PFSK-1 (cell line): Measurements from ENCODE around the gene ARHGEF4.

ENCODE experiments used
- FOXP2 ChIP-seq: optimal IDR thresholded peaks from 2 replicates; pipeline ENCODE3; 2011; ENCODE audit warnings: borderline replicate concordance, control low read depth, inconsistent platforms; ENCODE audit not compliant: insufficient read depth; ENCODE audit errors: extremely low read length, extremely low read depth
- POLR2AphosphoS5 ChIP-seq: IDR thresholded peaks from 2 replicates; pipeline ENCODE4 v1.6.1; 2012; ENCODE audit warnings: low read depth, mild to moderate bottlenecking, control low read depth, low read length, moderate library complexity
- SIN3A ChIP-seq: IDR thresholded peaks from 2 replicates; pipeline ENCODE4 v1.6.1; 2012; ENCODE audit warnings: mild to moderate bottlenecking, low read length, moderate library complexity, borderline replicate concordance; ENCODE audit not compliant: insufficient read depth
- TAF1 ChIP-seq: IDR thresholded peaks from 2 replicates; pipeline ENCODE4 v1.6.1; 2012; ENCODE audit warnings: low read length, control low read depth, borderline replicate concordance; ENCODE audit not compliant: insufficient read depth
- TF ChIP-seq, protein P1 (sequence below), 2 experiments: IDR thresholded peaks; 2 replicates each; pipeline versions ENCODE4 v1.6.1 to v1.8.0; 2011 to 2012; ENCODE audit warnings: low read depth in 2 of 2, low read length in 2 of 2, control low read depth in 1 of 2, inconsistent platforms in 1 of 2, mild to moderate bottlenecking in 1 of 2, moderate library complexity in 1 of 2; ENCODE audit not compliant: insufficient read depth in 1 of 2

Gene ARHGEF4

DNA sequence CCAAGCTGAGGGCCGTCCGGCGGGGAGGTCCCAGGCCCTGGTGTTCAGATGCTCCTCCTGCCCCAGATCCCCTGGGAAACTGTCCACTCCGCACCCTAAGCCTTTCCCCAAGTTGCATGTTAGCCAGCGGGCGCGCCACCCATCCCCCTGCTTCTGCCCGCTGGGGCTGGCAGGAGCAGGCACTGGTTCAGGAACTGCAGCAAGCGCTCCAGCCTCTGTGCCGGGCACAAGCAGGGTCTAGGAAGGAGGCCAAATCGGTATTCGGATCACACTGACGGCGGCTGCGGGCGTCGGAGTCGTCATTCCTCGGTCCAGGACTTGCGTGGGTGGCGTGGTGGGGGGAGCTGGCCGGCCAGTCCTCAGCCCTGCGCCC, 202.8 kb downstream of the ARHGEF4 start:
- TF ChIP-seq FOXP2 = no peak
- no peak for TF ChIP-seq POLR2AphosphoS5
- TF ChIP-seq, protein P1, sequence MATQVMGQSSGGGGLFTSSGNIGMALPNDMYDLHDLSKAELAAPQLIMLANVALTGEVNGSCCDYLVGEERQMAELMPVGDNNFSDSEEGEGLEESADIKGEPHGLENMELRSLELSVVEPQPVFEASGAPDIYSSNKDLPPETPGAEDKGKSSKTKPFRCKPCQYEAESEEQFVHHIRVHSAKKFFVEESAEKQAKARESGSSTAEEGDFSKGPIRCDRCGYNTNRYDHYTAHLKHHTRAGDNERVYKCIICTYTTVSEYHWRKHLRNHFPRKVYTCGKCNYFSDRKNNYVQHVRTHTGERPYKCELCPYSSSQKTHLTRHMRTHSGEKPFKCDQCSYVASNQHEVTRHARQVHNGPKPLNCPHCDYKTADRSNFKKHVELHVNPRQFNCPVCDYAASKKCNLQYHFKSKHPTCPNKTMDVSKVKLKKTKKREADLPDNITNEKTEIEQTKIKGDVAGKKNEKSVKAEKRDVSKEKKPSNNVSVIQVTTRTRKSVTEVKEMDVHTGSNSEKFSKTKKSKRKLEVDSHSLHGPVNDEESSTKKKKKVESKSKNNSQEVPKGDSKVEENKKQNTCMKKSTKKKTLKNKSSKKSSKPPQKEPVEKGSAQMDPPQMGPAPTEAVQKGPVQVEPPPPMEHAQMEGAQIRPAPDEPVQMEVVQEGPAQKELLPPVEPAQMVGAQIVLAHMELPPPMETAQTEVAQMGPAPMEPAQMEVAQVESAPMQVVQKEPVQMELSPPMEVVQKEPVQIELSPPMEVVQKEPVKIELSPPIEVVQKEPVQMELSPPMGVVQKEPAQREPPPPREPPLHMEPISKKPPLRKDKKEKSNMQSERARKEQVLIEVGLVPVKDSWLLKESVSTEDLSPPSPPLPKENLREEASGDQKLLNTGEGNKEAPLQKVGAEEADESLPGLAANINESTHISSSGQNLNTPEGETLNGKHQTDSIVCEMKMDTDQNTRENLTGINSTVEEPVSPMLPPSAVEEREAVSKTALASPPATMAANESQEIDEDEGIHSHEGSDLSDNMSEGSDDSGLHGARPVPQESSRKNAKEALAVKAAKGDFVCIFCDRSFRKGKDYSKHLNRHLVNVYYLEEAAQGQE (IDR thresholded peaks at IDR 0.05; ENCODE audit: insufficient read depth in 1 of 2, low read depth in 2 of 2, low read length in 2 of 2) = no peak
- no peak for TF ChIP-seq TAF1
- TF ChIP-seq SIN3A = no peak

DNA sequence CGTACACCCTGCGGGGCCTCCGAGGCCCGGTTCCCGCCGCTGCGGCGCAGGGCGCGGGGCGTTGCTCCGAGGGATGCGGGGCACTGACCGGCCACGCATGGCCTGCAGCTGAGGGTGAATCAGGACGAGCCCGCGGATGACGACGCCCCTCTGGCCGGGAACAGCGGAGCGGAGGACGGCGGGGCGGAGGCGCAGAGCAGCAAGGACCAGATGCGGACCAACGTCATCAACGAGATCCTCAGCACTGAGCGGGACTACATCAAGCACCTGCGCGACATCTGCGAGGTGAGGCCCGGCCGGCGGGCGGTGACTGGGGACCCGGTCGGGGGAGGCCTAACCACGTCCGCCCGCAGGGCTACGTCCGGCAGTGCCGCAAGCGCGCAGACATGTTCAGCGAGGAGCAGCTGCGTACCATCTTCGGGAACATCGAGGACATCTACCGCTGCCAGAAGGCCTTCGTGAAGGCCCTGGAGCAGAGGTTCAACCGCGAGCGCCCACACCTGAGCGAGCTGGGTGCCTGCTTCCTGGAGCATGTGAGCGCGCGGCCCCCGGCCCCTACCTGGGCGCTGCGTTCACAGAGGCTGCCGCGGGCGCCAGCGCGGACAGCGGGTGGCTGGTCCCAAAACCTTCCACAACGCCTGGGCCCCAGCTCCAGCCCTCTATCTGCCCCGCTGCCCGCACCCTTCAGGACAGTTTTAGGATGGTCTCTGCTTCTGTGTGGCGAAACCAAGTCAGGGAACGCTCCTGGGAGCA, 203.4 kb downstream of the ARHGEF4 start:
- no peak for TF ChIP-seq SIN3A

DNA sequence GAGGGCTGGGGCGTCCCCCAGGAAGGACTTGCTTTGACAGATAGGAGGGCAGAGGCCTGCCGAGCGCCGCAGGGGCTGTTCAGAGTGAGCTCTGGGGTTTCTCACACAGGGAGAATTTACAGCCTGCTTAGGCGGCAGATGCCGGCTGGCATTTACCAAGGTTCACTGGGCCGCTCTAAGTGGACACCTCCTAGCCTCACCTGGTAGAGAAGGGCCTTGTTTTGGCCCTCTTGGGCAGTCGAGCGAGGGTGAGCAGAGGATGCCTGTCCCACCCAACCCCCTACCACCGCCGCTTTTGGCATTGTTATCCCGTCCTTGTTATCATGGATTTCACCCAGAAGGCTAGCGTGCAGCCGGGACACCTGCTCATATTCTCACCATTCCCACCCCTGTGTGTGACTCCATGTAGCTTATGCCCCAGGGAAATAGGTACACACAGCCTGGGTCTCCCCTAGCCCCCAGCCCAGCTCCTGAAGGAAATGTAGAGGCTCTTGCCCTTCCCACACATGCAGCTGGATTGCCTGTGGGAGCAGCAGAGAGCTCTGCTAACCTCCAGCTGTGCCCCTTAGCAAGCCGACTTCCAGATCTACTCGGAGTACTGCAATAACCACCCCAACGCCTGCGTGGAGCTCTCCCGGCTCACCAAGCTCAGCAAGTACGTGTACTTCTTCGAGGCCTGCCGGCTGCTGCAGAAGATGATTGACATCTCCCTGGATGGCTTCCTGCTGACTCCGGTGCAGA, 204.1 kb downstream of the ARHGEF4 start:
- no peak for TF ChIP-seq POLR2AphosphoS5
- TF ChIP-seq SIN3A = no peak
- no peak for TF ChIP-seq TAF1

DNA sequence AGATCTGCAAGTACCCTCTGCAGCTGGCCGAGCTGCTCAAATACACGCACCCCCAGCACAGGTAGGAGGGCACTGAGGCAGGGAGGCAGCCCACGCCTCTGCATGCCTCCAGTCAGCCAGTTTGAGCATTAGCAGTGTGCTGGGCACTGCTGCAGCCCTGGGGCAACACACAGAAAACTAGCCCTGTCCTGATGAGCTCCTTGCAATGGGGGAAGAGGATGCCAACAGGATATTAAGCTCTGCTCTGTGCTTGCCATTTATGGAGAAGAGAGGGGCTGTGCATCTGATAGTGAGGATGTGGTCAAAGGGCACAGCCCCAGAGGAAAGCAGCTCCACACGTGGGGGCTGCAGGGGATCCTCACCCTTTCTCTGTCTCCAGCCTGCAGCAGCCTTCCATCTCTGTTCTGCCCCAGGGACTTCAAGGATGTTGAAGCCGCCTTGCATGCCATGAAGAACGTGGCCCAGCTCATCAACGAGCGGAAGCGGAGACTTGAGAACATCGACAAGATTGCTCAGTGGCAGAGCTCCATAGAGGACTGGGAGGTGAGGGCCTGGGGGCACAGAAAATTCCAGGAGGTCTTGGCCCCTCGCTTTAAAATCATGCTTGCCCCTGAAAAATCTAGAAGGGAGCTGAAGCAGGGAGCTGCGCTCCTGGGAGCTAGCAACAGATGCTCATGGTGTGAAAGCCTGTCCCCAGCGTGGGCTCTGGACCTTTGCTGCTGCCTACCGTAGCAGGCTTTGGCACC, 204.9 kb downstream of the ARHGEF4 start:
- no peak for TF ChIP-seq TAF1
- TF ChIP-seq, protein P1 (IDR thresholded peaks at IDR 0.05; ENCODE audit: insufficient read depth in 1 of 2, low read depth in 2 of 2, low read length in 2 of 2) = no peak
- TF ChIP-seq FOXP2 = no peak
- no peak for TF ChIP-seq SIN3A
- no peak for TF ChIP-seq POLR2AphosphoS5

DNA sequence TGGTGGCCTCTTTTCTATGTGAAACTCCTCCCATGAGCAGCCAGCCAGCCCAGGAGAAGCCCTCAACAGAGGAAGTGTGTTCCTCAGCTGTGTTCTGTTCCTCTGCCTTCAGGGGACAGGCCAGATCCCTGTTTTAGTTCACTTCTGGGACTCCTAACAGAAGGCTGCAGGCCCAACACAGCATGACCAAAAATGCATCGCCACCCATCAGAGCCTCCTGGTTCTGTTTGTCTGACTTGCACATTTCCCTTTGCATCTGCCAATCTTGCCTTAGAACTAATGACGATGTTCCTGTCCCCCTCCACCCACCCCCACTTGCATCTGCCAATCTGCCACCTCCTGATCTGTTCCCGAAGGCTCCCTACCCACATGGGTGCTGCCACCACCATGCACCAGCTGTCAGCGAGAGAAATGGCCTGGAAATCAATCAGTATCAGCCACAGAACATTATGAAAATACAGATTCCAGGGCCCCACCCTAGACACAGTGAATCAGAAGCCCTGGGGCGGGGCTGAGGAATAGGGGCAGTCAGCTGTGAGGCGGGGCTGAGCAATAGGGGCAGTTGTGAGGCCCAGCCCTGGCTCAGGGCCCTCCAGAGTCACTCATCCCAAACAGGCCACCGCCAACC, 205.5 kb downstream of the ARHGEF4 start:
- TF ChIP-seq TAF1 = no peak
- no peak for TF ChIP-seq POLR2AphosphoS5
- TF ChIP-seq, protein P1 (IDR thresholded peaks at IDR 0.05; ENCODE audit: insufficient read depth in 1 of 2, low read depth in 2 of 2, low read length in 2 of 2) = no peak
- TF ChIP-seq SIN3A = no peak
- no peak for TF ChIP-seq FOXP2
